IMR-90 (cell line): ENCODE results near the gene MEIS1. TPM values are rescaled to one million over a fixed set of nuclear protein-coding genes. Genes with fewer than 3 reads are reported as not detected.

ENCODE experiments used
- ATAC-seq: fragments of 200-7000 bp; cut with Tn5 transposase; 2 replicates; pipeline ENCODE4 v1.9.1; 2020; ENCODE audit warnings: low read depth, mild to moderate bottlenecking, moderate library complexity
- BruUV-seq: library from RNA; stranded (reverse); fragments of 400-500 nt; replicated peaks from 2 replicates; lab custom pipeline; 2021; lab: Mats Ljungman, UMichigan
- CTCF ChIA-PET: fragments of 300-600 bp; formaldehyde crosslinking; extraction: SDS; loops from one replicate; lab custom pipeline; 2021; ENCODE audit warnings: antibody characterized with exemption; lab: Yijun Ruan, JAX
- POLR2A ChIA-PET: fragments of 300-600 bp; sonication (Branson Sonifier 250); formaldehyde crosslinking; loops from one replicate; lab custom pipeline; 2022; ENCODE audit warnings: antibody characterized with exemption; ENCODE audit not compliant: unreplicated experiment; lab: Charles Lee
- DNase-seq: peaks from one replicate; pipeline ENCODE4 v3.0.0; 2013
- H2AFZ ChIP-seq: replicated peaks from 2 replicates; pipeline ENCODE3; 2013; ENCODE audit warnings: low read length, mild to moderate bottlenecking; ENCODE audit not compliant: poor library complexity
- H2AK5ac ChIP-seq: 2 replicates; pipeline ENCODE4 v1.6.1; 2013; ENCODE audit warnings: low read depth, low read length, inconsistent platforms
- H2AK9ac ChIP-seq: replicated peaks from 2 replicates; pipeline ENCODE3; 2013; ENCODE audit warnings: mild to moderate bottlenecking, low read depth, low read length, moderate library complexity; ENCODE audit not compliant: poor library complexity
- H2BK120ac ChIP-seq: 2 replicates; pipeline ENCODE4 v1.6.1; 2013; ENCODE audit warnings: low read depth, low read length, inconsistent platforms
- H2BK15ac ChIP-seq: 3 replicates; pipeline ENCODE4 v1.6.1; 2013; ENCODE audit warnings: low read depth, low read length, inconsistent platforms
- H2BK20ac ChIP-seq: 2 replicates; pipeline ENCODE4 v1.6.1; 2013; ENCODE audit warnings: low read depth, mild to moderate bottlenecking, inconsistent platforms, low read length, moderate library complexity
- H2BK5ac ChIP-seq: 2 replicates; pipeline ENCODE4 v1.6.1; 2013; ENCODE audit warnings: mild to moderate bottlenecking, low read depth, low read length, inconsistent platforms; ENCODE audit not compliant: poor library complexity, severe bottlenecking
- H3K14ac ChIP-seq: replicated peaks from 2 replicates; pipeline ENCODE4 v1.6.1; 2013; ENCODE audit warnings: low read depth, low read length, inconsistent platforms
- H3K18ac ChIP-seq: 2 replicates; pipeline ENCODE4 v1.6.1; 2013; ENCODE audit warnings: low read depth, low read length, control low read depth
- H3K23ac ChIP-seq: 2 replicates; pipeline ENCODE4 v1.6.1; 2013; ENCODE audit warnings: low read depth, low read length, inconsistent platforms
- H3K27ac ChIP-seq: 2 replicates; pipeline ENCODE4 v1.5.1; 2013; ENCODE audit warnings: mild to moderate bottlenecking, control low read depth, low read length; ENCODE audit not compliant: insufficient read depth
- H3K27me3 ChIP-seq: 2 replicates; pipeline ENCODE4 v1.6.1; 2013; ENCODE audit warnings: low read length; ENCODE audit not compliant: control insufficient read depth, insufficient read depth
- H3K36me3 ChIP-seq: 2 replicates; pipeline ENCODE4 v1.6.1; 2013; ENCODE audit warnings: low read length, mixed read lengths; ENCODE audit not compliant: control insufficient read depth, insufficient read depth
- H3K4ac ChIP-seq: 2 replicates; pipeline ENCODE4 v1.6.1; 2013; ENCODE audit warnings: low read depth, low read length, inconsistent platforms
- H3K4me1 ChIP-seq: 2 replicates; pipeline ENCODE4 v1.6.1; 2013; ENCODE audit warnings: low read length, mixed read lengths; ENCODE audit not compliant: control insufficient read depth, insufficient read depth
- H3K4me2 ChIP-seq: 2 replicates; pipeline ENCODE4 v1.6.1; 2013; ENCODE audit warnings: low read depth, mild to moderate bottlenecking, control low read depth, low read length, moderate library complexity
- H3K4me3 ChIP-seq: 2 replicates; pipeline ENCODE4 v1.5.1; 2013; ENCODE audit warnings: low read depth, mild to moderate bottlenecking, control low read depth, low read length, moderate library complexity; ENCODE audit not compliant: insufficient read depth
- H3K56ac ChIP-seq: 2 replicates; pipeline ENCODE4 v1.6.1; 2013; ENCODE audit warnings: low read length, inconsistent platforms; ENCODE audit not compliant: insufficient read depth; ENCODE audit errors: extremely low read depth
- H3K79me1 ChIP-seq, 2 experiments: 2 replicates each; pipeline ENCODE4 v1.6.1; 2013; ENCODE audit warnings: low read length in 2 of 2, inconsistent platforms in 1 of 2, low read depth in 1 of 2
- H3K9ac ChIP-seq: 2 replicates; pipeline ENCODE4 v1.6.1; 2013; ENCODE audit warnings: low read depth, low read length, control low read depth
- H3K9me1 ChIP-seq: 2 replicates; pipeline ENCODE4 v1.6.1; 2013; ENCODE audit warnings: low read length, inconsistent platforms; ENCODE audit not compliant: insufficient read depth
- H3K9me3 ChIP-seq: 2 replicates; pipeline ENCODE4 v1.6.1; 2013; ENCODE audit warnings: low read length; ENCODE audit not compliant: control insufficient read depth, insufficient read depth
- H4K20me1 ChIP-seq: 2 replicates; pipeline ENCODE4 v1.6.1; 2013; ENCODE audit warnings: low read length, inconsistent platforms; ENCODE audit not compliant: insufficient read depth
- H4K5ac ChIP-seq: 2 replicates; pipeline ENCODE4 v1.6.1; 2013; ENCODE audit warnings: mild to moderate bottlenecking, low read depth, low read length, control low read depth
- H4K8ac ChIP-seq, 2 experiments: 2 replicates each; pipeline ENCODE4 v1.6.1; 2013; ENCODE audit warnings: low read depth in 2 of 2, low read length in 2 of 2, control low read depth in 1 of 2, inconsistent platforms in 1 of 2
- H4K91ac ChIP-seq: 2 replicates; pipeline ENCODE4 v1.6.1; 2013; ENCODE audit warnings: low read depth, low read length, inconsistent platforms; ENCODE audit not compliant: insufficient read depth
- BHLHE40 ChIP-seq: fragments of 150-350 bp; IDR thresholded peaks from 2 replicates; pipeline ENCODE4 v1.6.1; 2016; ENCODE audit warnings: mild to moderate bottlenecking, low read depth, low read length
- CEBPB ChIP-seq: IDR thresholded peaks from 2 replicates; pipeline ENCODE4 v1.6.1; 2012; ENCODE audit warnings: low read depth, low read length, improper control_type of control experiment
- CHD1 ChIP-seq: IDR thresholded peaks from 2 replicates; pipeline ENCODE4 v1.6.1; 2012; ENCODE audit warnings: low read depth, low read length, improper control_type of control experiment
- MAFK ChIP-seq: IDR thresholded peaks from 2 replicates; pipeline ENCODE4 v1.6.1; 2012; ENCODE audit warnings: low read depth, low read length, improper control_type of control experiment
- MAZ ChIP-seq: IDR thresholded peaks from 2 replicates; pipeline ENCODE4 v1.6.1; 2012; ENCODE audit warnings: low read depth, mild to moderate bottlenecking, low read length, improper control_type of control experiment, moderate library complexity, borderline replicate concordance
- MXI1 ChIP-seq: IDR thresholded peaks from 2 replicates; pipeline ENCODE4 v1.6.1; 2012; ENCODE audit warnings: low read depth, mild to moderate bottlenecking, low read length, moderate library complexity, borderline replicate concordance
- NFE2L2 ChIP-seq: fragments of 150-350 bp; IDR thresholded peaks from 2 replicates; pipeline ENCODE4 v1.6.1; 2016; ENCODE audit warnings: low read depth, mild to moderate bottlenecking, low read length
- POLR2A ChIP-seq: IDR thresholded peaks from 2 replicates; pipeline ENCODE4 v1.6.1; 2012; ENCODE audit warnings: mild to moderate bottlenecking, low read depth, low read length
- RAD21 ChIP-seq: IDR thresholded peaks from 2 replicates; pipeline ENCODE4 v1.6.1; 2012; ENCODE audit warnings: low read length, improper control_type of control experiment
- RCOR1 ChIP-seq: IDR thresholded peaks from 2 replicates; pipeline ENCODE4 v1.6.1; 2012; ENCODE audit warnings: mild to moderate bottlenecking, low read length, improper control_type of control experiment; ENCODE audit not compliant: insufficient replicate concordance
- RFX5 ChIP-seq: IDR thresholded peaks from 2 replicates; pipeline ENCODE4 v1.8.0; 2012; ENCODE audit warnings: low read depth, mild to moderate bottlenecking, low read length, moderate library complexity
- SMC3 ChIP-seq: fragments of 150-350 bp; IDR thresholded peaks from 2 replicates; pipeline ENCODE4 v1.6.1; 2016; ENCODE audit warnings: low read depth, mild to moderate bottlenecking, antibody characterized with exemption, low read length, moderate library complexity
- WGBS, 2 experiments: methylation state at CpG; one replicate each; pipeline versions ENCODE4 v1.1.5 to v1.1.7; 2013; ENCODE audit warnings: missing lambda C conversion rate in 2 of 2; ENCODE audit not compliant: insufficient read length in 1 of 2; ENCODE audit errors: extremely low coverage in 2 of 2; 5-methylcytosine and 5-hydroxymethylcytosine counted together
- dilution Hi-C: fragments of 300-500 bp; cut with HindIII; formaldehyde crosslinking; loops from one replicate; pipeline ENCODE4 v1.14.3; 2018; ENCODE audit warnings: low sequenced_read_pairs; ENCODE audit not compliant: unreplicated experiment
- in situ Hi-C: fragments of 300-500 bp; cut with MboI; formaldehyde crosslinking; loops from 3 replicates; pipeline ENCODE4 v1.14.3; 2019; ENCODE audit warnings: low sequenced_read_pairs, inconsistent platforms, mixed read lengths
- intact Hi-C: fragments of 100-400 bp; cut with micrococcal nuclease; formaldehyde crosslinking; loops from 2 replicates; pipeline ENCODE4 v1.10.0; 2022
- polyA plus RNA-seq, 3 experiments: library from polyadenylated mRNA; depleted of rRNA; stranded (reverse); fragments of >200 nt; gene quantifications; 2 replicates each; pipeline ENCODE4 v1.2.3, GENCODE V29; 2012; ENCODE audit warnings: low replicate concordance in 1 of 3
- total RNA-seq: library from RNA; depleted of rRNA; stranded (reverse); fragments of >200 nt; gene quantifications from 2 replicates; pipeline ENCODE4 v1.2.3, GENCODE V29; 2012
- TF ChIP-seq, protein P1 (sequence below): conservative IDR thresholded peaks from 2 replicates; pipeline ENCODE4 v1.5.1; 2012; ENCODE audit warnings: mild to moderate bottlenecking, low read depth, low read length, improper control_type of control experiment
- TF ChIP-seq, protein P2 (sequence below): fragments of 150-350 bp; IDR thresholded peaks from 2 replicates; pipeline ENCODE4 v1.6.1; 2017; ENCODE audit warnings: mild to moderate bottlenecking, antibody characterized with exemption, low read length, low read depth

The MEIS1 gene
- total and polyA plus RNA-seq, 2 of the 4 experiments (the other 2 are of a cell fraction), result 54.4 to 157 TPM

DNA sequence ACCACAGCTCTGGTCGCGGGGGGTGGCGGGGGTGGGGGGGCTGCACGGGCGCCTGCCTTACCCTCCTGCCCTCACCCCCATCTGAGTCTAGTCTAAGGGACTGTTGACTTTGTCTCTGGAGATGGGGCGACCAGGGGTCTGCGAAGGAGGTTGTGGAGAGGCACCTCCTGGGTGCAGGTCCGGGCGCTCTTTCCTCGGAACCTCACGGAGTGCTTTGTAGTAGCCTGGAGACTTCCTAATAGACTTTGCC is 141.3 kb downstream of the MEIS1 start:
- Histone ChIP-seq H2AK5ac (no peak overlapping the region), H3K4me3 (peak overlapping the region; percentile 44), H3K9me3 (no peaks in the 10 kb centered on the region), H2BK15ac (no peak overlapping the region; the same call in 2 of the 3 replicates), H3K27me3 (no peaks in the 10 kb centered on the region), H2BK120ac (peak overlapping the region; percentile 98), H2AFZ (peak overlapping the region; percentile 86), H2AK9ac (peak overlapping the region; percentile 84), H3K4me2 (peak overlapping the region; percentile 93), H4K5ac (peak overlapping the region; percentile 83), H3K4ac (peak overlapping the region; percentile 96), H3K23ac (peak overlapping the region; percentile 93), H3K27ac (peak overlapping the region; percentile 96), H3K18ac (peak overlapping the region; percentile 88; the same call in 1 of the 2 replicates), H2BK5ac (peak overlapping the region; percentile 85), H3K56ac (peak overlapping the region; percentile 92), H4K8ac (peak overlapping the region; percentile 82 to 85), H3K9me1 (no peaks in the 10 kb centered on the region; the same call in 1 of the 2 replicates), H4K91ac (peak overlapping the region; percentile 97), H3K9ac (peak overlapping the region; percentile 88), H3K36me3 (peaks cover 6% of the 10 kb centered on the region), H3K14ac (peak overlapping the region; percentile 88; the same call in 1 of the 2 replicates), H2BK20ac (peak overlapping the region; percentile 80; the same call in 1 of the 2 replicates), H4K20me1 (no peaks in the 10 kb centered on the region), H3K4me1 (peaks cover 21% of the 10 kb centered on the region), H3K79me1 (peaks cover 4 to 45% of the 10 kb centered on the region in 2 experiments; a peak in 2 of 4 replicates)
- CTCF ChIA-PET, result interaction anchor here (1.6 kb wide), 1 partner anchor 147 kb away, joined by 9 read pairs; no protein-coding TSS in a partner anchor
- ATAC-seq (peak; percentile 3), DNase-seq (no peak)
- in situ Hi-C loops (loop anchor here (10.0 to 25.0 kb wide), 4 partner anchors 886 to 1461 kb away; no protein-coding TSS in a partner anchor), intact Hi-C loops (loop anchor here (2.0 to 5.0 kb wide), 6 partner anchors 481 to 1456 kb away; no protein-coding TSS in a partner anchor), dilution Hi-C loops (no loop called here)
- TF ChIP-seq RAD21 (no peak), RCOR1 (no peak), BHLHE40 (no peak), RFX5 (no peak), NFE2L2 (no peak), POLR2A (no peak), CEBPB (no peak), MXI1 (no peak), MAFK (no peak), MAZ (no peak), CHD1 (no peak), SMC3 (no peak)
- TF ChIP-seq, protein P1, sequence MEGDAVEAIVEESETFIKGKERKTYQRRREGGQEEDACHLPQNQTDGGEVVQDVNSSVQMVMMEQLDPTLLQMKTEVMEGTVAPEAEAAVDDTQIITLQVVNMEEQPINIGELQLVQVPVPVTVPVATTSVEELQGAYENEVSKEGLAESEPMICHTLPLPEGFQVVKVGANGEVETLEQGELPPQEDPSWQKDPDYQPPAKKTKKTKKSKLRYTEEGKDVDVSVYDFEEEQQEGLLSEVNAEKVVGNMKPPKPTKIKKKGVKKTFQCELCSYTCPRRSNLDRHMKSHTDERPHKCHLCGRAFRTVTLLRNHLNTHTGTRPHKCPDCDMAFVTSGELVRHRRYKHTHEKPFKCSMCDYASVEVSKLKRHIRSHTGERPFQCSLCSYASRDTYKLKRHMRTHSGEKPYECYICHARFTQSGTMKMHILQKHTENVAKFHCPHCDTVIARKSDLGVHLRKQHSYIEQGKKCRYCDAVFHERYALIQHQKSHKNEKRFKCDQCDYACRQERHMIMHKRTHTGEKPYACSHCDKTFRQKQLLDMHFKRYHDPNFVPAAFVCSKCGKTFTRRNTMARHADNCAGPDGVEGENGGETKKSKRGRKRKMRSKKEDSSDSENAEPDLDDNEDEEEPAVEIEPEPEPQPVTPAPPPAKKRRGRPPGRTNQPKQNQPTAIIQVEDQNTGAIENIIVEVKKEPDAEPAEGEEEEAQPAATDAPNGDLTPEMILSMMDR, result no peak
- TF ChIP-seq, protein P2, sequence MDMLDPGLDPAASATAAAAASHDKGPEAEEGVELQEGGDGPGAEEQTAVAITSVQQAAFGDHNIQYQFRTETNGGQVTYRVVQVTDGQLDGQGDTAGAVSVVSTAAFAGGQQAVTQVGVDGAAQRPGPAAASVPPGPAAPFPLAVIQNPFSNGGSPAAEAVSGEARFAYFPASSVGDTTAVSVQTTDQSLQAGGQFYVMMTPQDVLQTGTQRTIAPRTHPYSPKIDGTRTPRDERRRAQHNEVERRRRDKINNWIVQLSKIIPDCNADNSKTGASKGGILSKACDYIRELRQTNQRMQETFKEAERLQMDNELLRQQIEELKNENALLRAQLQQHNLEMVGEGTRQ, result no peak
- no TSS peak for BruUV-seq
- POLR2A ChIA-PET, result interaction anchor here (0.6 to 1.5 kb wide), 2 partner anchors 142 to 1257 kb away, joined by 5 to 6 read pairs; no protein-coding TSS in a partner anchor
- WGBS, 2 experiments, result 3% methylated on average over 5 of the region's 11 CpGs; no CpG with 5 or more reads in 1 of the 2 experiments
